Testis (tissue), 3 donors: Measurements from ENCODE around the gene RSU1. TPM values are rescaled to one million over a fixed set of nuclear protein-coding genes. Genes with fewer than 3 reads are reported as not detected.

Experiments used
- DNase-seq: peaks from one replicate; pipeline ENCODE4 v3.0.0-alpha.2; 2019
- H3K27ac ChIP-seq, 2 donors: fragments of 200-600 bp; sonication (generic); one replicate each; pipeline ENCODE4 v1.5.1; 2019
- H3K27me3 ChIP-seq: fragments of 200-600 bp; sonication (generic); one replicate; pipeline ENCODE4 v1.5.1; 2019
- H3K36me3 ChIP-seq: fragments of 200-600 bp; sonication (generic); one replicate; pipeline ENCODE4 v1.5.1; 2017; ENCODE audit warnings: low read depth; ENCODE audit errors: missing control alignments
- H3K4me1 ChIP-seq: fragments of 200-600 bp; sonication (generic); one replicate; pipeline ENCODE4 v1.5.1; 2019
- H3K4me3 ChIP-seq, 2 donors: fragments of 200-600 bp; sonication (generic); one replicate each; pipeline ENCODE4 v1.5.1; 2017 to 2019
- H3K9me3 ChIP-seq: fragments of 200-600 bp; sonication (generic); one replicate; pipeline ENCODE4 v1.5.1; 2017
- CTCF ChIP-seq, 3 experiments: fragments of 450-650 bp in 2 of 3; fragments of 200-600 bp in 1 of 3; sonication (generic) in 1 of 3; IDR thresholded peaks; one replicate each; pipeline ENCODE4 v1.5.1; 2016 to 2019; ENCODE audit warnings: antibody characterized with exemption in 3 of 3, mild to moderate bottlenecking in 2 of 3, moderate library complexity in 1 of 3
- POLR2A ChIP-seq: fragments of 450-650 bp; IDR thresholded peaks from one replicate; pipeline ENCODE4 v1.6.1; 2017; ENCODE audit warnings: antibody characterized with exemption, mild to moderate bottlenecking, moderate library complexity
- WGBS, 2 donors: methylation state at CpG; one replicate each; pipeline ENCODE4 v1.1.5; 2018; 5-methylcytosine and 5-hydroxymethylcytosine counted together
- intact Hi-C: fragments of 100-400 bp; cut with DNase I; formaldehyde crosslinking; loops from one replicate; pipeline ENCODE4 v1.15.1; 2023; ENCODE audit warnings: low total_unique reads
- polyA plus RNA-seq: library from polyadenylated mRNA; stranded (reverse); fragments of 350-450 nt; fragmentation: Illumina TruSeq; extraction: RNeasy Lipid Tissue Mini Kit (QIAGEN cat#74804); gene quantifications from one replicate; pipeline ENCODE4 v1.2.3, GENCODE V29; 2014; ENCODE audit warnings: low read depth, low replicate concordance; ENCODE audit not compliant: insufficient read depth
- total RNA-seq, 2 donors: library from RNA; depleted of rRNA; stranded (reverse); fragments of >200 nt; gene quantifications; one replicate each; pipeline ENCODE4 v1.2.3, GENCODE V29; 2016

Gene RSU1
- total and polyA plus RNA-seq, 3 donors from 2014 or later = 26.0 to 38.4 (median 27.3) TPM

- Histone ChIP-seq H3K27ac (no peak overlapping the region), H3K9me3 (no peaks in the 10 kb centered on the region), H3K36me3 (no peaks in the 10 kb centered on the region), H3K27me3 (no peaks in the 10 kb centered on the region), H3K4me3 (no peak overlapping the region), H3K4me1 (no peaks in the 10 kb centered on the region)
- intact Hi-C loops = no loop called here
- 69 to 71% methylated on average over 4 of the region's 4 CpGs for WGBS, 2 donors
- TF ChIP-seq CTCF (IDR thresholded peaks at IDR 0.05) (peak in 2 of 3 experiments; percentile 15 to 25), POLR2A (no peak)
- no peak for DNase-seq
These were observed 36.0 kb upstream of the RSU1 start for GRCh38 chr10:16853201-16853600.

GRCh38 chr10:16852624-16853023 is 35.4 kb upstream of the RSU1 start:
- TF ChIP-seq CTCF (IDR thresholded peaks at IDR 0.05) (no peak), POLR2A (no peak)
- Histone ChIP-seq H3K36me3 (no peaks in the 10 kb centered on the region), H3K27me3 (no peaks in the 10 kb centered on the region), H3K4me3 (no peak overlapping the region), H3K9me3 (no peaks in the 10 kb centered on the region), H3K27ac (no peak overlapping the region), H3K4me1 (no peaks in the 10 kb centered on the region)
- 68 to 72% methylated on average over 2 of the region's 2 CpGs for WGBS, 2 donors
- intact Hi-C loops = no loop called here
- no peak for DNase-seq

GRCh38 chr10:16848562-16849154 is 31.4 kb upstream of the RSU1 start:
- no peak for DNase-seq
- no peaks in the 10 kb centered on the region for H3K4me1 ChIP-seq
- H3K9me3 ChIP-seq = no peaks in the 10 kb centered on the region
- intact Hi-C loops = loop anchor here (10.0 kb wide), 1 partner anchor 586 kb away; no protein-coding TSS in a partner anchor
- TF ChIP-seq CTCF (IDR thresholded peaks at IDR 0.05) (no peak), POLR2A (no peak)
- H3K27ac ChIP-seq = no peak overlapping the region
- no peak overlapping the region for H3K4me3 ChIP-seq
- WGBS, 2 donors = 87% methylated on average over 10 of the region's 10 CpGs
- no peaks in the 10 kb centered on the region for H3K36me3 ChIP-seq
- H3K27me3 ChIP-seq = no peaks in the 10 kb centered on the region

GRCh38 chr10:16847644-16848043 is 30.4 kb upstream of the RSU1 start:
- Histone ChIP-seq H3K4me1 (no peaks in the 10 kb centered on the region), H3K9me3 (no peaks in the 10 kb centered on the region), H3K27ac (no peak overlapping the region), H3K36me3 (no peaks in the 10 kb centered on the region), H3K27me3 (no peaks in the 10 kb centered on the region), H3K4me3 (no peak overlapping the region)
- no peak for DNase-seq
- 77 to 82% methylated on average over 6 of the region's 6 CpGs for WGBS, 2 donors
- intact Hi-C loops = loop anchor here (10.0 kb wide), 1 partner anchor 587 kb away; no protein-coding TSS in a partner anchor
- no peak for TF ChIP-seq POLR2A
- TF ChIP-seq CTCF (IDR thresholded peaks at IDR 0.05) = no peak

GRCh38 chr10:16845248-16845647 is 28.0 kb upstream of the RSU1 start:
- no peaks in the 10 kb centered on the region for H3K9me3 ChIP-seq
- H3K27me3 ChIP-seq = no peaks in the 10 kb centered on the region
- no peak for DNase-seq
- H3K36me3 ChIP-seq = no peaks in the 10 kb centered on the region
- intact Hi-C loops = loop anchor here (10.0 kb wide), 1 partner anchor 590 kb away; no protein-coding TSS in a partner anchor
- no peak overlapping the region for H3K4me3 ChIP-seq
- no peak overlapping the region for H3K27ac ChIP-seq
- no peaks in the 10 kb centered on the region for H3K4me1 ChIP-seq
- TF ChIP-seq CTCF (IDR thresholded peaks at IDR 0.05) (no peak), POLR2A (no peak)
